Measurements from ENCODE around the gene CALHM1. TPM values are rescaled to one million over a fixed set of nuclear protein-coding genes. Genes with fewer than 3 reads are reported as not detected.
A peak's percentile ranks its signal among the peaks of the same experiment; 100 is the strongest.

CALHM1 gene
- total RNA-seq, 1 experiment from 2014 or later, result not detected

DNA sequence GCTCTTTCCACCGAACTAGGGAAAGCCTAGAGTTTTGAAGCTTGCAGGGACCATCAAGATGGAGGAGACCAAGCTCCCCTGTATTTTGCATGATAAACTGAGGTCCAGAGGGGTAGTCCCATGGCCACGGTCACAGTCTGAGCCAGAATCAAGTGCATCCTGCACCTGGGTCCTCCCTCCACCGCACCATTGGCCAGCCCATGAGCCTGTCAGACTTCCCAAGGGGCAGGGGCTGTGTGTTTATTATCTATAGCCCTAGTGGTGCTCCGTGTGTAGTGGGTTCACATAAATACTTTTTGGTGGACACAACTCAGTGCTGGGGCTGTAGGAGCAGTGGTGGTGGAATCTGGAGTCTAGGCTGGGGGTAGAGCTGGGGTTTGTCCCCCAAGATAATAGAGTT, 16.7 kb upstream of the CALHM1 start:
- Histone ChIP-seq H3K4me1 (replicated peaks) (peaks cover 12% of the 10 kb centered on the region), H3K36me3 (no peaks in the 10 kb centered on the region), H3K9me3 (replicated peaks) (no peaks in the 10 kb centered on the region), H3K27ac (no peak overlapping the region), H3K4me3 (no peak overlapping the region), H3K27me3 (replicated peaks) (no peaks in the 10 kb centered on the region)
- DNase-seq (ENCODE audit: low read depth in 1 of 2, low spot score in 2 of 2), result no peak

DNA sequence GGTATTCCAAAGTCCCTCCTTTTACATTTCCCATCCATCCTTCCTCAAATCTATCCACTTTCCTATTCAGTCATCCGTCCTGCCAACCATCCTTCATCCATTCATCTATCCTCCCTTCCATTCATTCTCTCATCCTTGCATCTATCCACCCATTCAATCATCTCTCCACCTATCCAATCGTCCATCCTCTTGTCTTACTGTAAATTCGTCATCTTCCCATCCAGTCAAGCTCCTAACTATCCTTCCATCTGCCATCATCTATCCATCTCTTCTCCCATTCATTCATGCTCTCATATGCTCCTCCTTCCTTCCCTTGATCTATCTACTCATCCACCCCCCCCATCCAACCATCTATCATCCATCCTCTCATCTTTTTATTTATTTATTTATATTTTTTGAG, 15.4 kb upstream of the CALHM1 start:
- no peak overlapping the region for H3K27ac ChIP-seq
- no peak for DNase-seq (ENCODE audit: low read depth in 1 of 2, low spot score in 2 of 2)
- no peaks in the 10 kb centered on the region for H3K36me3 ChIP-seq
- no peak overlapping the region for H3K4me3 ChIP-seq
- peaks cover 8% of the 10 kb centered on the region for H3K4me1 ChIP-seq (replicated peaks)
- no peaks in the 10 kb centered on the region for H3K9me3 ChIP-seq (replicated peaks)
- no peaks in the 10 kb centered on the region for H3K27me3 ChIP-seq (replicated peaks)

DNA sequence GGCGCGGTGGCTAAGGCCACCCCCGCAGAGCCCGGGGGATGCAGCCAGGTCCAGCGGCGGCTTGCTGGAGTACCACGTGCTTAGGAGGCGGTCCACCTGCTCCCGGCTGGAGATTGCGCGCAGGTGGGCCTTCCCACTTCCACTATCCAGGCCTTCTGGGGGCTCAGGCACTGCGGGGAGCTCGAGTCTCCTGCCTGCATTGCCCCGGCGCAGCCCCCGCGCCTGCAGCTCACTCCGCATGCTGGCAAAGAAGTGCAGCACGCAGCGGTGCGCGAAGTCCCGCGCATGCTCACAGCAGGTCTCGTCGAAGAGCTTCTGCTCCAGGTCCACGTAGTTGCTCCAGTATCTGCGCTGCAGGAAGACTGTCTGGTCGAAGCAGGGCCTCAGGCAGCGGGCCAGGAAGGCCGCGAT, 14.6 kb upstream of the CALHM1 start:
- no peak overlapping the region for H3K27ac ChIP-seq
- no peaks in the 10 kb centered on the region for H3K27me3 ChIP-seq (replicated peaks)
- H3K9me3 ChIP-seq (replicated peaks), result no peaks in the 10 kb centered on the region
- no peaks in the 10 kb centered on the region for H3K36me3 ChIP-seq
- H3K4me1 ChIP-seq (replicated peaks), result peaks cover 6% of the 10 kb centered on the region
- H3K4me3 ChIP-seq, result no peak overlapping the region
- no peak for DNase-seq (ENCODE audit: low read depth in 1 of 2, low spot score in 2 of 2)

DNA sequence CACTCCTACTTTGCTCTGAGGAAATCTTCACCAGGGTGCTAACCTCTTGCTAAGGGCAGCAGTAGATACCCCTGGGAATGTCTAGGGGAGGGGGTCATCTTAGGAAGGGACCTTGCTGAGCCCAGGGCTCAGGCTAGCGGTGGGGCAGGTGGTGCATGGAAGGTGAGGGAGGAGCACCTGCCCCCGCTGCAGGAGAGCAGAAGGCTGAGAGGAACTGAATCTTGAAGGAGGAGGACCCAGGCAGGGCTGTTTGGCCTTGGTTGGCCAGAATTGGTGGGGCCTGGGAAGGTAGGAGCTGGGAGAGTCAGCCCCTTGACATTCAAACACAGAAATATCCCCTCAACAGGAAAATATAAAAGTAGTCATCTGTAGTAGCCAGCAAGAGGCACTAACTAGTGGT, 13.3 kb upstream of the CALHM1 start:
- no peak overlapping the region for H3K4me3 ChIP-seq
- no peaks in the 10 kb centered on the region for H3K27me3 ChIP-seq (replicated peaks)
- peaks cover 6% of the 10 kb centered on the region for H3K4me1 ChIP-seq (replicated peaks)
- no peak for DNase-seq (ENCODE audit: low read depth in 1 of 2, low spot score in 2 of 2)
- H3K9me3 ChIP-seq (replicated peaks), result no peaks in the 10 kb centered on the region
- H3K27ac ChIP-seq, result no peak overlapping the region
- H3K36me3 ChIP-seq, result no peaks in the 10 kb centered on the region

DNA sequence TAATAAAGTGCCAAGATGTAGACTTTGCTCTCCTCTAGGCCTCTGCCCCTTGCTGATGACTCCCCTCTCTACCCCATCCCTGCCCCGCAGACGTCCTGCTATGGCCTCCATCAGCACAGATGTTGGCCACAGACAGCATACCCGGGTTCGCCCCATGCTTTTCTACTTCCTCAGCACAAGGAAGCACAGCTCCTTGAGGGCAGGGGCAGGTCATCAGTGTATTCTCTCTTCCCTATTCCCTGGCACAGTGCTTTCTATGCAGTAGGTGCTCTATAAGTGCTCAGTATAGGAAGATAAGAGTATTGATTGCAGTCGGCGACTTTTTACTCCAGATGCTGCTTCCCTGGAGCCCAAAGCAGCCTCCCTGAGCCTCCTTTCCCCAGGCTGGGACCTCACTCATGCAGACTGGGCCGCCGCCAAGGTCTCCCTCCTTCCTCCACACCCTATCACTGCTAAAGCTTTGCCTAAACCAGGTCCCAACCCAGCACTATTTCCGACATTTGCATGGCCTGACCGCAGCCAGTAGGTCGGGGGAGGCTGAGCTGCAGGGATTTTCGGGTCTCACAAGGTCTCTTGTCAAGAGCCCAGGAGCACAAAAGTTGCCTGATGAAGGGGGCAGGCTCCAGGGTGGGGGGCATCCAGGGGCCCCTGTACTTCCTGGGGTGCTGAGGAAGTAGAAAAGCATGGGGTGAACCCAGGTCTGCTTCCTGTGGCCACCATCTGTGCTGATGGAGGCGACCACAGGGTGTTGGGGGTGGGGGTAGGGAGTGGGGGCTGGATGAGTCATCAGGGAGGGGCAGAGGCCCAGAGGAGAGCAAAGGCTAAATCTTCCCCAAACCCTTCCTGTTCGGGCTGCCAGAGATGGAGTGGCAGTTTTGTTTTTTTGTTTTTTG, 12.3 kb upstream of the CALHM1 start:
- Histone ChIP-seq H3K9me3 (replicated peaks) (no peaks in the 10 kb centered on the region), H3K4me3 (no peak overlapping the region), H3K36me3 (no peaks in the 10 kb centered on the region), H3K27me3 (replicated peaks) (no peaks in the 10 kb centered on the region), H3K27ac (no peak overlapping the region), H3K4me1 (replicated peaks) (peaks cover 13% of the 10 kb centered on the region)
- no peak for DNase-seq (ENCODE audit: low read depth in 1 of 2, low spot score in 2 of 2)

DNA sequence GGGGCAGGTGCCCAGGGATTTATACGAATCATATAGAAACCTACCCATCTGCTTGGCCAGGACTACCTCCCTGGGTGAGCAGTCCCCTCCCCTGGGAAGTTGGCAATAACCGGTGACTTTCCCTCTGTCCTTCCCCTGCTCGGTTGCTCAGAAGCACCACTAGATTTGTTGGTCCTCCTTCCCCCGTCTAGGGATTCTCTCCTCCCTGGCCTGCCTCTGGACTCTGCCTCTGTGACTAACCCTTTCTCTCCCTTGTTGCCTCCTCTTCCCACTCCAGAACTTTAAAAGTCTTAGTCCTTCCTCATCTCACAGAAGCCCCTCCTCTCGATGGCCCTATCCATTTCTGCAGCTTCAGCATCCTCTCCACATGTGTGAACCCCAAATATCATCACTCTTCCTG, 10.5 kb upstream of the CALHM1 start:
- Histone ChIP-seq H3K36me3 (no peaks in the 10 kb centered on the region), H3K9me3 (replicated peaks) (no peaks in the 10 kb centered on the region), H3K27me3 (replicated peaks) (no peaks in the 10 kb centered on the region), H3K4me3 (no peak overlapping the region), H3K27ac (no peak overlapping the region), H3K4me1 (replicated peaks) (peaks cover 13% of the 10 kb centered on the region)
- DNase-seq (ENCODE audit: low read depth in 1 of 2, low spot score in 2 of 2), result no peak

DNA sequence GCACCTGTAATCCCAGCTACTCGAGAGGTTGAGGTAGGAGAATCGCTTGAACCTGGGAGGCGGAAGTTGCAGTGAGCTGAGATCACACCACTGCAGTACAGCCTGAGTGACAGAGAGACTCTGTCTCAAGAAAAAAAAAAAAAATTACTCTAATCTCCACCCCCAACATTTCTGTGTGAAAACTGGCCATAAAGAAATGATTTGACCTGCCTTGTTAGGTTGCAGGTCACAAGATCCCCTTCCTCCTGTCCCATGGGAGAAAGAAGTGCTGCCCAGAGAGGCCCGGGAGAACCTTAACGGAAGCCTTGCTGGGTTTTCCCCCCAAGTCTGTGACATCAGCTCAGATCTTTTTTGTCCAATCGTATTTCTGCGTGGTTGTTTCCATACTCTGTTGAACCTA, 8.7 kb upstream of the CALHM1 start:
- Histone ChIP-seq H3K27ac (no peak overlapping the region), H3K27me3 (replicated peaks) (no peaks in the 10 kb centered on the region), H3K4me1 (replicated peaks) (peaks cover 13% of the 10 kb centered on the region), H3K4me3 (no peak overlapping the region), H3K36me3 (no peaks in the 10 kb centered on the region), H3K9me3 (replicated peaks) (no peaks in the 10 kb centered on the region)
- DNase-seq (ENCODE audit: low read depth in 1 of 2, low spot score in 2 of 2), result no peak

DNA sequence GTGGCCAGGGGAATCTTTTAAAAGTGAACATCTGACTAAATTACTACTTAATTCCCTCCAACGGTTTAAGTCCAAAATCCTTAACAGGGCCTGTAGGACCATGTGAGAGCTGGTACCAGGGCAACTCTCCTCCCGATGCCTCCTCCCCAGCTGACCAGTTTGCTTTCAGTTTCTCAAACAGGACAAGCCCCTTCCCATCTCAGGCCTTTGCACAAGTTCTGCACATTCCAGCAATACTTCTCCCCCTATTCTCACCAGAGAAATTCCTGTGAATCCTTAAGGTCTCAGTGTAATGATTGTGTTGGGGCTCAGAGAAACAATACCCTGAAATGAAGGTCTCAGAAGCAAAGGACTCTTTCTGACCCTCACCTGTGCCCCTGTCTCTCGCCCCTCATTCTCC, 8.0 kb upstream of the CALHM1 start:
- no peaks in the 10 kb centered on the region for H3K36me3 ChIP-seq
- no peaks in the 10 kb centered on the region for H3K27me3 ChIP-seq (replicated peaks)
- H3K27ac ChIP-seq, result no peak overlapping the region
- no peaks in the 10 kb centered on the region for H3K9me3 ChIP-seq (replicated peaks)
- H3K4me1 ChIP-seq (replicated peaks), result peaks cover 11% of the 10 kb centered on the region
- DNase-seq (ENCODE audit: low read depth in 1 of 2, low spot score in 2 of 2), result peak in 1 of 2 experiments; percentile 16
- no peak overlapping the region for H3K4me3 ChIP-seq

DNA sequence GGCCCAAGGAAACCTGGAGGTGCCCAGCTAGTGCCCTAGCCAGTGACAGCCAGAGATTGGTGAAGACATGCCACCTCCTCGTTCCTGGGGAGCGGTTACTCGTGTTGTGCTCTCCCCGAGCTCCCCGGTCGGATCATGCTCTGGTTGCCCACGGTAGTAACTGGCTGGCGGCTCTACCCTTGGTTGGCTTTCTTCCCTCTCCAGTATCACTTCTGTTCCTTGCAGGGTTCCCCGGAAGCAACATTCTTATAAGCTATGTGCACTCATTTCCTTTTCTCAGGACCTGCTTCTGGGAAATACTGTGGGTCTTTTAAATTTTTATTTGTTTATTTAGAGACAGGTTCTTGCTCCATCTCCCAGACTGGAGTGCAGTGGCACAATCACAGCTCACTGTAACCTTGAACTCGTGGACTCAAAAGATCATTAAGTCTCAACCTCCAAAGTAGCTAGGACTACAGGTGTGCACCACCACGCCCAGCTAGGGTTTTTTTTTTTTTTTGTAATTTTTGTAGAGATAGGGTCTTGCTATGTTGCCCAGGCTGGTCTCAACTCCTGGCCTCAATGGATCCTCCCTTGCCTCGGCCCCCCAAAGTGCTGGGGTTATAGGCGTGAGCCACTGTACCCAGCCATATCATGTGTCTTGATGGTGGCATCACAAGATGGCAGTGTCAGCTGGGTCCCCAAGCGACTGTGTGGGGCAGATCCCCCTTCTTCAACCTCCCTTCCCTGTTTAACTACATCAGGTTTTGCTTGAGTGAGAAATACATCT, 6.9 kb upstream of the CALHM1 start:
- Histone ChIP-seq H3K36me3 (no peaks in the 10 kb centered on the region), H3K27me3 (replicated peaks) (no peaks in the 10 kb centered on the region), H3K27ac (no peak overlapping the region), H3K9me3 (replicated peaks) (no peaks in the 10 kb centered on the region), H3K4me3 (no peak overlapping the region), H3K4me1 (replicated peaks) (peaks cover 7% of the 10 kb centered on the region)
- DNase-seq (ENCODE audit: low read depth in 1 of 2, low spot score in 2 of 2), result no peak

DNA sequence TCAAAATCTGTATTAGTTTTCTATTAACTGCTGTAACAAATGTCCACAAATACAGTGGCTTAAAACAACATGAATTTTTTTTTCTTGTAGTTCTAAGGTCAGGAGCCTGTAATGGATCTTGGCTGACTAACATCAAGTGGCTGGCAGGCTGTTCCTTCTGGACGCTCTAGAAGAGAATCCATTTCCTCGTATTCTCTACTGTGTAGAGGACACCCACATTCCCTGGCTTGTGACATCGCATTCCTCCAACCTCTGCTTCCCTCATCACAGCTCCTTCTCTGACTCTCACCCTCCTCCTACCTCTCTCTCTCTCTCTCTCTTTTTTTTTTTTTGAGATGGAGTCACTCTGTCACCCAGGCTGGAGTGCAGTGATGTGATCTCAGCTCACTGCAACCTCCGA, 4.8 kb upstream of the CALHM1 start:
- Histone ChIP-seq H3K4me3 (no peak overlapping the region), H3K27ac (no peak overlapping the region), H3K9me3 (replicated peaks) (no peaks in the 10 kb centered on the region), H3K27me3 (replicated peaks) (no peaks in the 10 kb centered on the region), H3K4me1 (replicated peaks) (peaks cover 7% of the 10 kb centered on the region), H3K36me3 (no peaks in the 10 kb centered on the region)
- no peak for DNase-seq (ENCODE audit: low read depth in 1 of 2, low spot score in 2 of 2)

DNA sequence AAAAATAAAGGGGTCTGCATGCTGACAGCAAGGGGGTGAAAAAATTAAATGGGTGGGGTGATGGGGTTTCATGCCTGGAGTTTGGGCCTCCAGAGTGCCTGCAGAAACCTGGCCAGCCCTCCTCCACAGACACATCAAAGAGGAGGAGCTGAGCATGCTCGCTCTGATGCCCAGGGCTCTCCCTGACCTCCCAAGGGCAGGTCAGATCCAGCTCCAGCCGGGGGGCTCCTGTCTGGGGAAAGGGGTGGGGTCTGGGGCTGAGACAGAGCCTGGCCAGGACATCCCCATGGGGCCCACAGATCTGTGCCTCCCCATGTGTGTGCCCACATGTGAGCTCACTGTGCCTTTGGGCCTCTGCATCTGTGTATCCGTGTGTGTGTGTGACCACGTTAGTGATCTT, 915 bp upstream of the CALHM1 start:
- Histone ChIP-seq H3K4me1 (replicated peaks) (no peaks in the 10 kb centered on the region), H3K36me3 (no peaks in the 10 kb centered on the region), H3K27me3 (replicated peaks) (no peaks in the 10 kb centered on the region), H3K27ac (no peak overlapping the region), H3K9me3 (replicated peaks) (no peaks in the 10 kb centered on the region), H3K4me3 (no peak overlapping the region)
- DNase-seq (ENCODE audit: low read depth in 1 of 2, low spot score in 2 of 2), result no peak

DNA sequence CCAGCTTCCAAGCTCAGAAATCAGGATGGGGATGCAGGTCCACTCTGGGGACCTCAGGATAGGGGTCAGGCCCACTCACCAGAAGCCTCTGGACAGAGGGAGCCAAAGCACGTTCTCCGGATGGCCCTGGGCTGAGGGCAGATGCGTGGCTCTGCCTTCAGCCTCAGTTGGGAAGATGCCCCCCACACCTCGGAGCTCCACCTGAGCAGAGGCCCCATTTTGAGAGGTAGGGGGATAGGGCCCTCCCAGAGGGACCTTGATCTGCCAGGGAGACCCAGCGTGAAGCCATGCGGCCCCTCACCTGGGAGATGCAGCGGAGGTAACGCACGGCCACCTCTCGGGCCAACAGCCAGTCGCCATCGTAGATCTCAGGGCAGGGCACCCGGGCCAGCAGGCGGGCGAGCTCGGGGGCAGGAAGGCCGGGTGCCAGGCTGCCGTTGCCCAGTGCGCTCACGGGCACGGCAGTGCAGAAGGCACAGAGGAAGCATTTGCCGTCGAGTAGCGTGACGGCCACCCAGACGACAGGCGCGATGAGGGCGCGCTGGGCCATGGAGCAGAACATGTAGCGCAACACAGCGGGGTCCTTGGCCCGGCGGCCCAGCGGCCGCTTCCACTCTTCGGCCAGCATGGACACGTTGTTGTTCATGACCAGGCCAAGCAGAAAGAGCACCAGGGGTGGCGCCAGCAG, 660 bp downstream of the CALHM1 start:
- Histone ChIP-seq H3K27ac (no peak overlapping the region), H3K27me3 (replicated peaks) (no peaks in the 10 kb centered on the region), H3K4me3 (no peak overlapping the region), H3K9me3 (replicated peaks) (no peaks in the 10 kb centered on the region), H3K4me1 (replicated peaks) (no peaks in the 10 kb centered on the region), H3K36me3 (no peaks in the 10 kb centered on the region)
- no peak for DNase-seq (ENCODE audit: low read depth in 1 of 2, low spot score in 2 of 2)

DNA sequence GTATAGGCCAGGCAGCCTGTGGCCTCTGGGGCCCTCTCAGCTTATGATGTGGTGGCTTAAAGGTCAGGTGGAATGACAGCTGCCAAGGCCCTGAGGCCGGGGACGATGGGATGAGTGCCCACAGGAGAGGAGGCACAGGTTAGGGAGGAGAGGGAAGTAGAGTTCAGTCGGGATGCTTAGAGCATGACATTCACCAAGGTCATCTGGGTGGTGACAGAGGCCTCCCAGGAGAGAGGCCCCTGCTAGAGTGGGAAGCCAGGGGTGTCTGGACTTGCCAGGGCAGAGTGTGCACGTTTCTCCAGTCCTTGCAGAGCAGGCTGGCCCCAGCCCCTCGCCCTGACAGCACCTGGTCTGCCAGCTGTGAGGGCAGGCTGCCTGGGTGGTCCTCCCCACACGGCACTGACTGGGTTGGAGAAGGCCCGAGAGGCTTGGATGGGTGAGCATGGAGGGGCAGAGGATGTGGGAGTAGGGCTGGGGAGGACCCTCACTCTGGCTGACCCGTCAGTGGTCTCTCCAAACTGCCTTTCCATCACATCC, 1.5 kb downstream of the CALHM1 start:
- H3K27me3 ChIP-seq (replicated peaks), result no peaks in the 10 kb centered on the region
- H3K36me3 ChIP-seq, result no peaks in the 10 kb centered on the region
- H3K4me1 ChIP-seq (replicated peaks), result no peaks in the 10 kb centered on the region; the same call in 1 of the 2 replicates
- H3K4me3 ChIP-seq, result no peak overlapping the region
- no peaks in the 10 kb centered on the region for H3K9me3 ChIP-seq (replicated peaks)
- no peak for DNase-seq (ENCODE audit: low read depth in 1 of 2, low spot score in 2 of 2)
- no peak overlapping the region for H3K27ac ChIP-seq
